Glomerular visceral epithelial cell (primary cell): ENCODE results near the gene BRD3OS.
"Not testable (repeated sequence)": the region's sequence is repeated elsewhere in the genome, so short reads cannot be mapped to it uniquely, and the experiment has no call there.

Source experiments
- DNase-seq: peaks from one replicate; pipeline ENCODE4 v3.0.0-alpha.2; 2016; ENCODE audit errors: extremely low spot score

BRD3OS gene

GRCh38 chr9:133988771-133989170 lies 36.5 kb upstream of the BRD3OS start:
- DNase-seq: not testable (repeated sequence)

GRCh38 chr9:133989625-133990365 lies 35.5 kb upstream of the BRD3OS start:
- DNase-seq: no peak

DNA sequence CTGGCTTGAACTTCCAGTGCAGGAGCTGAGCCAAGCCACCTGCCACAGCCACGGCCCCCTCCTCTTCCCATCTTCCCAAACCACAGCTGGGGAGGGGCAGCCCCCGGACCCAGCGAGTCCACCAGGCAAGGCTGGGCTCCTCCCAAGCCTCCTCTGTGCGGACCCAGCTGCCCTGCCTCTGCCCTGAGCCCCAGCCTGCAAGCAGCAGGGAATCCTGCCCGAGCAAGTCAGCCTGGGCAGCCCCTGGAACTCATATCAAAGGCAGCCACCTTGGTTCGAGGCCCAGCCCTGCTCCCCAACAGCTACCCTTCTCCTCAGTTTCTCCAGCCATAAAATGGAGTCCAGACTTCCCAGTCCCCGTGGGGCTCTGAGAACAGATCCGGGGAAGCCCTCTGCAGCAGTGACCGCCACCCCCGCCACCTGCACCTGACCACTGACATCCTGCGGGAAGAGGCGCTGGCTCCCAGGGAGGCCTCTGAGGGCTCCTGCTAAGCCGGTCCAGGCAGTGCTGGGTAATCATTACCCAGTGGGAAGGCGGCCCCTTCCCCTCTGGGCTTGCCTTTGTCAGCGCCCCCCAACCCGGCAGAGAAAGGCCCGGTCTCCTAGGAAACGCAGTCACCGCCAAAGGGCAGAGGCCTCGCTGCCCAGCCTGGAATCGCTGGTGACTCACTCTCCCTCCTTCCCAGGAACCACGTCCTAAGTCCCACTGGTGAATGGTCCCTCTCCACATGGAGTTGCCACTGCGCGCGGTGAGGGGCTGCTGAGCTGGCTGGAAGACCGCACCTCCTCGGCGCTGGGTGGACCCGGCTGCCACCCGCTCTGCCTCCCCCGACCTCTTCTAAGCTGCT lies 34.7 kb upstream of the BRD3OS start:
- DNase-seq: peak; percentile 98

- peak; percentile 29 for DNase-seq
Observed at GRCh38 chr9:133991214-133991921, 33.9 kb upstream of the BRD3OS start.

DNA sequence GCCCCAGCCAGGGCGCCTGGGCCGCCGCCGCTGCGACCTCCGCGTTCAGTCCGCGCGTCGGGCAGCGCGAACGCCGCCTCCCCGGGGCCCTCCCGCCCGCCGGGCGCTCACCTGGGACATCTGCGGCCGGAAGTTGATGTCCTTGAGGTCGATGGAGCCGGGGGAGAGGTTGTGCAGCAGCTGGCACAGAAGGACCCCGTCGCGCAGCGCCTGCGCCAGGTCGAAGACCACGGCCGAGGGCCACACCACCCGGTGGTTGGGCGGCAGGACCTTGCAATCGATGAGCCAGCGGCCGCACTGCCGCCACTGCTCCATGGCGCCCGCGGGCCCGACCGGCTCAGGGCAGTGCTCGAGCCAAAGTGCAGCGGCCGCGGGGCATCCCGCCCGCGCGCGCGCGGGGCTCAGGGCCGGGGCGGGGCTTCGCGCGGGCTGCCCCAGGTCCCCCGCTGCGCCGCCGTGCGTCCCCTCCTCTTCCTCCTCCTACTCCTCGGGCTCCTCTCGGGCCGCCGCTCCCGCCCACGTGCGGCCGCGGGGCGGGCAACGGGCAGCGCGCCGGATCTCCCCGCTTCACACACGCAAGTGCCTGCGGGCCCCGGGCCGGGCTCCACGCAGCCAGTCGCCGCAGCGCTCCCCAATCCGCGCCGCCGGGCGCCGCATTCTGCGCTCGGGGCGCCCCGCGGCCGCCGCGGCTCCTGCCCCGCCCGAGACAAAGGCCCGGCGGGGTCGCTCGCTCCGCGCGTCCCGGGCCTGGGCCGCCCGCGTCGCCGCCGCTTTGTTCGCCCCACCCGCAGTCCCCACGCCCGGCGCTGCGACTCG lies 33.1 kb upstream of the BRD3OS start, which contains the start of gene VAV2:
VAV2 (minus strand) TSS at position 361 of the 816 bp plus-strand sequence; CDS start at position 315, 46 bp downstream.
- peak; percentile 85 for DNase-seq

DNA sequence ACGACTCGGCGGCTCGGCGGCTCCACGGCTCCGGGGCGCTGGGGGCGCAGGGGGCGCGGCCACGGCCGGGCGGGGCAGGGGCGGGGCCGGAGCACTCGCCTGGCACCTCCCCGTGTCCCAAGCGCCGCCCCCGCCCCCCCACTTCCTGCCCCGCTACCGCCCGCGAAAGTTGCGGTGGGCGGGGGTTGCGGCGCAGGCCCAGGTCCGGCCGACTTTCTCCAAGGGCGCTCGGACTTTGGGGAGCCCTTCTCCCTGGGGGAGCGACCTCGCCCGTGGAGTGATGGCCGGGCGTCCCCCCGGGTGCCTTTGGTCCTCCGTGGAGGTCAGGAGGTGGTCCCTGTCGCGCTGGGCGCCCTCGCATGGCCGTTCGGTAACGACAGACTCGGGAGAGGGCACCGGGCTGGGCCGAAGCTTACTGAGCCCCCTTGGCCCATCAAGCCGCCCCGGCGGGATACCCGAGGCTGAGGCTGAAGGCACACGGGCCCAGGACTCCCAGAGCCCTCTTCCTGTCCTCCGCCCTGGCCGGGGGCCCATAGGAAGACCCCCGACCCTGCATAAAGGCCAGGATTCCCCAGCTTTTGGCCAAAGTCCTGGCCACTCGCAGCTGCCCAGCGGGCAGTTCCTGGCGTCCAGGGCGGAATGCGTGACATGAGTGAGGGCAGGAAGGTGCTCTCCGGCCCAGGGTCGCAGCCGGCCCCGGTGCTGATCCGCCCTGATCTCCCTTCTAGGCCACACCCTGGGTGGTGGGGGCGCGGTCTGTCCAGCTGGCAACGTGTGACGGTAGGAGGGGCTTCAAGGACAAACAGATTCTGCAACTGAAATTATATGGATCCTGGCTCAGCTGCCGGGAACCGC lies 32.3 kb upstream of the BRD3OS start:
- peak; percentile 92 for DNase-seq

GRCh38 chr9:133993635-133994253 lies 31.5 kb upstream of the BRD3OS start:
- no peak for DNase-seq

DNA sequence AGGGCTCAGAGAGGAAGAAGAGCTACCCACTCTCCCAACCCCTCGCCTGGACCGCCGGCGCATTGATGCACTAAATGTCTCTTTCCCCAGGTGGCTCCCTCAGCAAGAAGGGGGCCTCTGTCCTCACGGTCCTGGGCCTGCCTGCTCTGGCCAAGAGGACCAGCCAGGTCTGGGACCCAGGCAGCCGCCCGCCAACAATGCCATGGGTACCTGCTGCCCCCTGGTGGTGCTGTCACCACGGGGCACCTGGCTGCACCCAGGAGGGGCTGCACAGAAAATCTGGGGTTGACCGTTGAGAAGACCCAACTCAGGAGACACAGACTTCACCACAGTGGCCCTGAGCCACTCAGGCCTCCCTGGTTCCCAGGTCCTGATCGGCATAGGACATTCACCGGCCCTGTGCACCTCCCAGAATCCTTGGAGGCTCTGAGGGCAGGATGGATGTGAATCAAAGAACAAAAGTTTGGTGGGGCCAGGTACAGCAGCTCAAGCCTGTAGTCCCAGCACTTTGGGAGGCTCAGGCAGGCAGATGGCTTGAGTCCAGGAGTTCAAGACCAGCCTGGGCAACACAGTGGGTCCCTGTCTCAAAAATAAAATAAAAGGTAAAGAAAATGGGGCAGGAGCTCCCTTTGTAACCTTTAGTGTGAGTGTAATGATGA lies 30.8 kb upstream of the BRD3OS start:
- DNase-seq: peak; percentile 79

DNA sequence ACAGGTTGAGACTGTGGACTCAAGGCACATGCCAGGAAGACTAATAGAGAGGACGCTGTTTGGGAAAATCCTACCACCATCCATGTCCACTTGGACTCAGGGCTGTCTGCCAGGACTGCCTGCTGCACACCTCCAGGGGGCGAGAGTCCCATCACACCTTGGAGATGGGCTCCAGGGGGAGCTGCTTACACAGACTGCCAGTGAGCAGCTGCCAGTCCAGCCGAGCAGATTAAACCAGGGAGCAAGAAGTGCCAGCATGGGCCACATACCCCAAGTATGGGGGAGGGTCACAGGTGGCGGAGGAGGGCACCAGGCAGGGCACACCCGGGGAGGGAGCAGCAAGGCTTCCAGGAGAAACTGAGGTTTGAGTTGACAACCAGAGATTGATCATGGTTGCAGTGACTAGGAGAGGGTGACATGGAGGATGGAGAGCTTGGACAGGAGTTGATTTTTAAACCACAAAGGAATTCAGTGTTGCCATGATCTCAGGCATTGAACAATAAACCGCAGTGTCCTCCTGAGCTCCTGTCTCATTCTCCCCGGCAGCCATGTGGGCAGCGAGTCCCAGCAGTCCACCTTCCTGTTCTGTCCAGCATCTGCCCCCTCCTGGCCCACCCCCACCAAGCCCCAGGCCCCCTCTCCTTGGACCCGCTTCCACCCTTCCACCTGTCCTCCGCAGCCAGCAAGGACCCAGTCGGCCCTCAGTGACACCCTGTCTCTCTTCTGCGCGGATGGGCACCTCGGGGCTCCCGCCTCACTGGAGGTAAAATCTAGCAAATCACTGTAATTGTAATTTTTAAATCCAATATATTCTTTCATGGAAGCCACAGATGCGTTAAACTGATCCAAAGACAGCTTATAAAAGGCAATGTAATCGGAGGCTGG lies 30.0 kb upstream of the BRD3OS start:
- peak; percentile 63 for DNase-seq

DNA sequence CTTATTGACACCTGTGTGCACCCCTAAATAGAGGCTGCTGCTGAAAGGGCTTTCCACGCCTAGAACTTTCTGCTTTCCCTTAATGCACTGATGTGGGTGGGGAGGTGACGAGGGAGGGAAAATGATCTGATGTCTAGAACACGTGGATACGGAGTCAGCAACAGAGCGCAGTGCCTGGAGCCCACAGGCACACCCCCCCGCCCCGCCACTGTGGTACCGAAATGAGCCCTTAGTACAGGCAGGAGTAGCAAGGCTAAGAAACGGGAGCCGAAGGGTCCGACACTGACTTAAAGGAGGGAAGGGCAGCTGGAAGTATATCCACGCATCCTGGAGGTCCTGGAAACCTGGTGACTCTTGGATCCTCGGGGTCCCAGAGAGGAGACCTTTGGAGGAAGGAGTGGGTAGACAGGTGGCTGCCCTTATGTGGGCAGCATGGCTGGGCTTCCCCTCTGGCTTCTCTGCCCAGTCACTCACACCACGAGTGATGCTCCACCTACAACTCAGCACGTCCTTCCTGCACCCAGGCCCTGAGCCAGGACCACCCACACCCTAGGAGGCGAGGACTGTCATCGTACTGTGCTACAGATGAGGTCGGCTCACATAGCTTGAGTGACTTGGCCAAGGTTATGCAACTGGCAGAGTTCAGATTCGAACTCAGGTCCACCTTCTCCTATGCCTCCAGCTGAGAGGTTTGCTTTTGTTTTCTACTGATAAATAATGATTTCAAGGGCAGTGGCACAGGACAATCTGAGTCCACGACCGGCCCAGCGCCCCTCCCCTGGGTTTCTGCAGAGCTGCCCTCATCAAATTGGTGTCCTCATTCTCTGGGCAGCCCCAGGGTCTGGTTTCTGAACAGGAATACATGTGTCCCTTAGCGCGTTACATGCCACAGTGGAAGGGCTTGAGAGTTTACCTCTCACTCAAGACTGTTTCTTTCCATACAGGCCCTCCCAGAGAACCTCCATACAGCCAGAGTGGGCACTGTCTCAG lies 28.5 kb upstream of the BRD3OS start:
- no peak for DNase-seq

DNA sequence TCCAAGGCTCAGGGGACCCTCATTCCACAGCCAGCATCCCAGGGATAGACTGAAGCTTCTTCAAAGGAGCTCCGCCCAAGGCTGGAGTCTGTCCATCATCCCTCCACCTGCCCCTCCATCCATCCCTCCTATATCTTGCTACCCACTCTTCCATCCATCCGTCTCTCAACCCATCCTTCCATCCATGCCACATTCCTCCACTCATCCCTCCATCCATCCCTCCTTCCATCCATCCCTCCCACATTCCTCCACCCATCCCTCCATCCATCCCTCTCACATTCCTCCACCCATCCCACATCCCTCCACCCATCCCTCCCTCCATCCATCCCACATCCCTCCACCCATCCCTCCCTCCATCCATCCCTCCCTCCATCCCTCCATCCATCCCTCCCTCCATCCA lies 27.7 kb upstream of the BRD3OS start:
- no peak for DNase-seq

- DNase-seq: no peak
Observed at GRCh38 chr9:133998915-133999595, 26.2 kb upstream of the BRD3OS start.

GRCh38 chr9:133999851-134000265 lies 25.4 kb upstream of the BRD3OS start:
- no peak for DNase-seq

DNA sequence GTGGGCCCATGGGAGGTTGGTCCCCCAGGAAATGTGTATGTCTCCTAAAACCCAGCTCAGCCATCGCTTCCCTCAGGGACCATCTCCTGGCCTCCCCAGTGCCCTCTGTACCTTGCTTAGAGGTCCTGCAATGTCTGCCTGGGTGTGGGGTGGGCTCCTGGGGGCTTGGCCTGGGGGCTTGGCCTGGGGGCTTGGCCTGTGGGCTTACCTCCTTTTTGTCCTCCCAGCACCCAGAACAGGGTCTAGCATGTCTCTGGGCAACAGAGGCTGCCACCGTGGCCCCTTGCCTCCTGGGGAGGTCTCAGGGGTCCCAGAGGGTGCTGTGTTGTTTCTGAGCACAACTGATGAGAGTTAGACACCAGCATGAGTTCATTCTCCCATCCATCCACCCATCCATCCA lies 22.5 kb upstream of the BRD3OS start:
- DNase-seq: no peak

GRCh38 chr9:134003237-134003636 lies 22.0 kb upstream of the BRD3OS start:
- no peak for DNase-seq

DNA sequence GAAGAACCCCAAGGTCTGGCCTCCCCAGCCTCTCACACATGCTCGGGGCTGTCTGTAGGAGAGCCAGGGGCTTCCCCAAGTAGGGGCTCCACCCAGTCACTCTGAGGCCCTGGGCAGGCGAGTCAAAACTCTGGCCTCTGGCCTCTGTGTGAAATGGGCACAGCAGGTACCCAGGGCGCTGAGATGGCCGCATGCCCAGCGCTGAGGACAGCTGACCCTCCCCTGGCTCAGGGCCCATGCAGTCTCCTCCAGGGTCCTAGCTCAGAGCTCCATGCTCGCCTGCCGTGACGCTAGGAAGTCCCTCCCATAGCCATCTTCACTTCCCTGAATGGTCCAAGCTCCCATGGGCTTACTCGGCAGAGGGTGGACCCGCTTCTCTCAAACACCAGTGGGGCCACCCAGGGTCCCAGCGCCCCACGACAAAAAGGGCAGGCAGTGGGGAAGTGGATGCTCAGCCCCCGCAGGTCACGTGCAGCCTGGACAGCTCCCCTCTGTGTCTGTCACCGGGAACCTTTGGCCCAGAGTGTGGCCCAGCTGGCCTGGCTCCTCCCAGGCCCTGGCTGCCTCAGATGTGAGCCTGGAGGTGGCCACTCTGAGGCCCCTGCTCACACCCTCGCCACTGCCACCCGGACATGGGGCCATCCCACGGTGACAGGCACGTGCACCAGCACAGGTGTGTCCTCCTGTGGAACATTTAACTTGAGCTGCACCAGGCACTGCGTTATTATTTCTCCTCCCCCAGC lies 21.0 kb upstream of the BRD3OS start:
- DNase-seq: no peak
